ENCODE data around the gene KLHL1.

The KLHL1 gene

DNA sequence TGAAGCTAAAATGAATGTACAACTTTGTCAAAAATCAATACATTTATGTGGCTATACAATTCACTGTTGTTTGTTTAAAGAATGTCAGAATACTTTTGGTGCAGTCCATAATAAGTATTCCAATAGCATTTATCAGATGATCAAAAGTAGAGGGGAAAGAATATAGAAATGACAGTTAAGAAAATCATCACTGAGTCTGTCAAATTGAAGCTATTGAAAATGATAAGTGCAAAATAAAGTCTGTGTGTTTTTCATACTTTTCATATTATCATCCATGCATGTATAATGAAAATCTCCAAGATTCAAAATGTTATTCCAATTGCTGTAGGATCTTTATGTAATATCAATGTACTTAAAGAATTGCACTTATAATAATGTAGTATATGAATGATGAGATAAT is 93.9 kb downstream of the KLHL1 start:
- no peak for DNase-seq

DNA sequence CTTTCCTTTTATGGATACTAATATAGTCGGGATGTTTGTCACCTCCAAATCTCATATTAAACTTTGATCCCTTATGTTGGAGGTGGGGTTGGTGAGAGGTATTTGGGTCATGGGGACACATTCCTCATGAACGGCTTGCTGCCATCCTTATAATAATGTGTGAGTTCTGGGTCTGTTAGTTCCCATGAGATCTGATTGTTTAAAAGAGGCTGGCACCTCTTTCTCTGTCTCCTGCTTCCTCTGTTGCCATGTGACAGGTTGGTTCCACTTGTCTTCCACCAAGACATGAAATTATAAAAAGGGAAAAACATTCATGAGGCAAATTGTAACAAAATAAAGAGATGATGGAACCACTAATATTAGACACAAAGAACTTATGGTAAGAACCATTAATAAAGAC is 108.4 kb downstream of the KLHL1 start:
- DNase-seq = no peak

DNA sequence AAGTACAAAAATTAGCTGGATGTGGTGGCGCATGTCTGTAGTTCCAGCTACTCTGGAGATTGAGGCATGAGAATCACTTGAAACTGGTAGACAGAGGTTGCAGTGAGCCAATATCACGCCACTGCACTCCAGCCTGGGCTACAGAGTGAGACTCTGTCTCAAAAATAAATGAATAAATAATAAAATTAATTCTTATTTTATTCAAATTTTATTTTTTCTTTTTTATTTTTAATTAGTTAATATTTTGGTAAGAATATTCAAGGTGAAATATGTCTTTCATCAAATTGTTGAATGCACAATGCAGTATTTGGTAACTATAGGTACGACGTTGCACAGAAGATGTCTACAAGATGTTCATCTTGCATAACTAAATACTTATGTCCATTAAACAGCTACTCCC is 111.2 kb downstream of the KLHL1 start:
- DNase-seq = no peak

DNA sequence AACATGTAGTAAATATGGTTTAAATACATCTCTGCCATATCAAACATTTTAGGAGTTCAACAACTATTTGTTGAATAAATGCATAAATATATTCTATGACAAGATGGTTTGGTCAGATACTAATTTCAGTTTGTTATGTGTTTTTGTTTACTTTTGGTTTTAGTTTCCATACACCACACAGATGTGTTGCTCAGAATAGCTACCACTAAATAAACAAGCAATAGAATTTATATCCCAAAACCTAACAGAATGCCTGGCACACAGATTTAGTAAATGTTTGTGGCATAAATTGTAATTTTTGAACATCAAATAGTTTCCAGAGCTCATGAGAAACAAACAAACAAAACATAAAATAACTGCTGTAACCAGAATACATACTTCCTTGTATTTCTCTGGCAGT is 127.5 kb downstream of the KLHL1 start:
- no peak for DNase-seq

DNA sequence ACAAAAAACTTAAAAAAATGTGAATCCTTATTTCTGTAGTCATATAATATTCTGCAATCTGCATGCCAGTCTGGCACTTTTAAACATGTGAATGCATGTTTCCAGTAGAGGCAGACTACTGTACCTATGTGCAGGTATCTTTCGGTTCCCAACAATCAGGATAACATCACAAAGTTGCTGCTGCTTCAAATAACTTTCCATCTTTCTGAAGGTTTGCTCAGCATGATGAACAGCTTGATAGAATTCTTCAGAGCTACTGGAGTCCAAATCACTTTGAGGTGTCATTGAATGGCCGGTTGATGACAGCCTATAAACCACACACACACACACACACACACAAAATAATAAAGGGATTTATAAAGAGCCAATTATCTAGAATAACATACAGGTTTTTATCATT is 132.8 kb downstream of the KLHL1 start:
- DNase-seq = no peak

DNA sequence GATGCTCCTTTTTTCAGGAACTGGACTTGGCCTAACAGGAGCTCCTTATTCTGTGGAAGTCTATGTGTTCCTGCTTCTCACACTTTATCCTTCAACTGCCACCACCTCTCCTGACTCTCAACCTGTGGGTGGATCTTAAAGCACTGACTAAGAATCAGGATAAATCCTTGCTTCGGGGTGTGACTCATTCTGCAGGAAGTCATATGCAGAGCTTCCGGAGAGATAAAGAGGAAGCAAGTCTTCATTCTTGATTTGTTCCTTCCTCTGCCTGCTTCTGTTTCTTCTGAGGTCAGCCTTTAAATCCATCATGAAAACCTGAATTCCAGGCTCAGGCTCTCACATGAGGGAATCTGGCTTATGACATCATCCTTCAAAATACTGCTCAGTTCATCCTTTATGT is 137.7 kb downstream of the KLHL1 start:
- DNase-seq = no peak

DNA sequence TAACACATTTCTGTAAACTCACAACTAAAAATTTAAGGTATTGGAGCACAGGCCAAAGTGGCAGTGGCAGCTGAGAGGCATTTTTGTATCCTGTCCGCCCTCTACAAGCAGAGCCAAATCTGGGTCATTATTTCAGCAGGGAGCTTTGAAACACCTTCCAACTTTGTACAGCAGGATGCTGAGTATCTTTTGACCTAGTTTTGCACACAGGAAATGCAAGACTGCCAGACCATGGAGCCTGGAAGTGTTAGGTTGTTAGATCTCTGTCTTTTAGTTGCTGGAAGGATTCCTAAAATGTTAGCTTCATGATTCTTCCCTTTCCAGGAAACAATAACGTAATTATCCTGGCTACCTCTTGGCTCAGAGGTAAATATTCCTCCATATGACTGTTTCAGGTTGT is 149.2 kb downstream of the KLHL1 start:
- DNase-seq = no peak

DNA sequence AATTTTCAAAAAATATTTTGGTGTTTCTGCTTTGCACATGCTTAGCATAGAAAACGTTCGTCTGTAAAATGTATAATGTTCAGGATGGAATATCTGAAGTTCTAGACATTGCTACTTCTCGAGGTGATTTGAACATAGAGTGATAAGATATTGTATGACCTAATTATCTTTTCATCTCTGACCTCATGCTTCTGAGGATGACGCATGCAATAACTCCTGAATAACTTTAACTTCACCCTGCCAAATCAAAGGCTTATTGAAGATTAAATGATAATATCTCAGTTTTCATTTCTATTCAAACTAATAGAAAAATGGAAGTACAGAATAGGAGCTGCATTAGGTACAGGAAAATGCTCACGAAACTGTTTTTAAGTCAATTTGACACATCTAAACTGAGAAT is 151.4 kb downstream of the KLHL1 start:
- no peak for DNase-seq

DNA sequence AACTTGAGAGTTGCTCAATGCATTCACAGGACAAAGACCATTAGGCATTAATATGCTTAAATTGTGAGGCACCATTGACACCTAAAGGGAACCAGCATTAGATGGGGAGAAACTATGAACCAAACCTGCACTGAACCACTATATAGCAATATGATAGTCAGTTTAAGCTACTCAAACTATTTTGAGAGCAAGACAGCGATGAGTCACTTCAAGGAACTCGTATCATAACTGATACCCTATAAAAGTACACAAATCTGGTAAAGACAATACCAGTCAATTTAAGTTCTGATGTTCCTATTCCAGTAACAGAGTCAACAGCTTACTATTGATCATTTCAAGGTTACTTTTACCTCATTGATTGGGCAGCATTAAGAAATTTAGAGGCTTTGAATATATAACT is 151.9 kb downstream of the KLHL1 start:
- DNase-seq = no peak

DNA sequence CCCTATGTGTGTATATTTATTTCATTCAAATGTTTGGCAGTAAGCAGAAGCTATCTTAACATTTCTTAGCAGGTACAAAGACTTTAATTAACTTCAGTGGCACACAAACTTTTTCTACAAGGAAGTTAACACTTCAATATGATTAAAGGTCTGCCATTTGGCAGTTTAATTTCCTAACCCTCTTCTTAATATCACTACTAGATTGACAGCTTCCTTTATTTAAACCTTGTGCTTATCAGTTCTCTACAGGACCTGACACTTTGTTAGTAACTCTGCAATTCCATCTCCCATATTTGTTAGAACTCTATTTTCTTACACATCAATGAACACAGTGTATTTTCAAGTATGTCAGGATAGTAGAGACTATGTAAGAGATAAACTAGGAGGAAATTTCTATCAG is 153.0 kb downstream of the KLHL1 start:
- DNase-seq = no peak

DNA sequence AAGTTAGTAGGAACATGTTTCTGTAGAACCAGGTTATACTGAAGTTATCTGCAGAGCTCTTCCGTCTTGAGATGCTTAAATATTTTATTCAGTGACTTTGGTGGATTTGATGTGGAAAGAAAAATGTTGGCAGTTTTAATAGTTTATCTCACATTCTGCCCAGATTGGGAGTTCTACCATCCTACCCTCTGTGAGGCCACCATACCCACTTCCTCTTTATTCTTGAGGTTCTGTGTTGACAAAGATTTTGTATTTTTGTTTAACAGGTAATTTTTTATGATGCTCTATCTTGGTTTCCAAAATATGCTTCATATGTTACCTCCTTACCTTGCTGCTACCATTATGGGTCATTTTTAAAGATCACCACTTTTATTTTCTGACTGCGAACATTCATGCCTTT is 156.8 kb downstream of the KLHL1 start:
- DNase-seq = no peak

DNA sequence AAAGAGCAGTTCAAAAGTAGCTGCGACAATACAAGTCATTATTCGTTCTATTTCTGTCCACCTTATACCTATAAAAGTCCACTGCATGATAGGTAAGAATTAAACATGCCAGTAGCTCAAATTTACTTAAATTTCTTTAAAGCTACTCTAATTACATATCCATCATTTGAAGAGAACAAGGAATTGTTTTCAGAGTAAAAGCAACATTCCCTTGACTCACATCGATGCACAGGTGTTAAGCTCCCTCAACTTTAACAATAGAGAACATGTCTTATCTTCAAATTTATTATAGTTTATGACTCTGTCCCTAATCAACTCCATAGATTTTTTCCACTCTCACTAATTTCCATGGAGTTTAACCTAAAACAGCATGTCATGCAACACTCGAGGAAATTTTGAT is 158.1 kb downstream of the KLHL1 start:
- DNase-seq = no peak

DNA sequence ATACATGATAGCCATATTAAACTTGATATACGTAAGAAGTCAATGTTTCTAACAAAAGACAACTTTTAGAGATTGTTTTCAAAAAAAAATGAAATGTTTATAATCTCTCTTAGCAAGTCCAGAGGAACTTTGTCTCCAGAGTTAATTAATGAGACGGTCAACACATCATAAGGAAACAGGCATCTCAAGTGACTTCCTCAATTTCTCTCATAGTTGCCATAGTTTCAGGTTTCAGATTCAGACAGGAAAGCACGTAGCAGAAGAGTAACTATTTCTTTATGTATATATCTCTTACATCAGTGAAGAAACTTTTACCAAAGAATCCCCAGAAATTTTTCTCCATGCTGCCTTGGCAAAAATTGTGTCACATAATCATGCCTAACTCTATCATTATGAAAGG is 160.2 kb downstream of the KLHL1 start:
- no peak for DNase-seq

DNA sequence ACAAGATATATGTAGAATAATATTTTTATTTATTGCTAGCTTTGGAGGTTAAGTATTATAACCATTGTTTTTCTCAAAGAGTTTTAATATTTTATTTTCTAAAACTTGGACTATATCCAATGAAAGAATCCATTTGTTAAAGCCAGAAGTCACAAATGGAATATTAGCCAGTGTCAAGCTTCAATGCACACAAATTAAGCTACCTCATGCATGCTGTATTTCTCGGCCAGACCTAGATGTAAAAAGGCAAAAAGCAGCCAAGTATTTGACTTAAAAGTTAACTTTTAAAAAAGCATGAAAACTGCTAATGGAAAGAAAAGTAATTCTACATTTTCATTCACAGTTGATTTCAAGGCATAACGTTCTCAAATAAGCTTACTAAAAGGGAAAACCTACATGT is 160.7 kb downstream of the KLHL1 start:
- no peak for DNase-seq

DNA sequence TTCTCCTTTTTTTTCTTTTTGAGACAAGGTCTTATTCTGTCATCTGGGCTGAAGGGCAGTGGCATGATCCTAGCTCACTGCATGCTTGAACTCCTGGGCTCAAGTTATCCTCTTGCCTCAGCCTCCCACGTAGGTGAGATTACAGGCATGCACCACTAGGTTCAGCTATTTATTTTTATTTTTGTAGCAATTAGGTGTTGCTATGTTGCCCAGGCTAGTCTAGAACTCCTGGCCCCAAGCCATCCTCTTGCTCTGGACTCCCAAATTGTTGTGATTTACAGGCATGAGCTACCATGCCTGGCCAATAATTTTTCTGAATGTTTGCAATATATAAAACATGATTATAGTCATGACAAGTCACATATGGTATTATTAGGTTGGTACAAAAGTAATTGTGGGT is 161.7 kb downstream of the KLHL1 start:
- DNase-seq = no peak

DNA sequence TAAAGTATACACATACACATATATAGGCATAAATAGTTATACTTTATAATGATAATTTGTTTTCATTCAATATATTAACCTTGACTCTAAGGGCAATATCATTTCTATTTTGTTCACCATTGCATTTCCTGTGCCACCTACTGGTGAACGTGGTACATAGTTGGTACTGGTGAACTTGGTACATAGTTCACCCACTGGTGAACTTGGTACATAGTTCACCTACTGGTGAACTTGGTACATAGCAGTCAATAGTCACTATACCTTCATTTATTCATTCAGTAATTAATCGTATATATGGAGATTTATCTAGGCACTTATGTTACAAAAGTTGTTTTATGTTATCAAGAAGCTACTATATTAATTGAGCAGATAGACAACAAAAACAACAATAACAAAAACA is 173.2 kb downstream of the KLHL1 start:
- peak; percentile 4 to 23 for DNase-seq

DNA sequence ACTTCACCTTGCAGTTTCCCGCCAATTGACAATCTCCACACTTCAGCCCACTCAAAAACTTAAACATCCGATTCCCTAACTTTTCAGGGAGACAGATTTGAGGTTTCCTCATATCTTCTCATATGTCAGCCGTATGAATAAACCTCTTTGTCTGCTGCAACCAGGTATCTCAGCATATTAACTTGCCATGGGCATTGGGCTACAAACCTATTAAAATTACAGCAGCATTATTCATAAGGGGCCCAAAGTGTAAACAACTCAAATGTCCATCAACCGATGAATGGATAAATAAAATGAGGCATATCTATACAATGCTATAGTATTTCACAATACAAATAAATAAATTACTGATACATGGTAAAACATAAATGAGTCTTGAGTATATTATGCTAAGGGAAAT is 180.0 kb downstream of the KLHL1 start:
- DNase-seq = no peak

DNA sequence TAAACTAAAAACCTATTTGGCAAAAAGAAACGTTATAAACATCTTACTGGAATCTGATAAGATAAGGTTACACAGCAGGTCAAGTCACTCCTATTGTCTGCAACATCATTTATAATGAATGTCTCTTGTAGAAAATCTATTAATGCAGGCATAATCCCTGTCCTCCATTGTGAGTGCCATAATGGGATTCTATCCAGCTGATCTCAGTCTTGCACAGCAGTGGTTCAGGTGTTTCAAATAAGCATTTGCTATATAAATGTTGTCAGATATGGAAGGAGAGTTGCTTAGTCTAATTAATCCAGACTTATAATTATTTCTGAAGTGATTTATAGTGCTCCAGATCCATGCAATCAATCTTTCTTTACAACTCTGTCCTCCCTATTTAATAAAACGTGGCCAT is 187.1 kb downstream of the KLHL1 start:
- no peak for DNase-seq

DNA sequence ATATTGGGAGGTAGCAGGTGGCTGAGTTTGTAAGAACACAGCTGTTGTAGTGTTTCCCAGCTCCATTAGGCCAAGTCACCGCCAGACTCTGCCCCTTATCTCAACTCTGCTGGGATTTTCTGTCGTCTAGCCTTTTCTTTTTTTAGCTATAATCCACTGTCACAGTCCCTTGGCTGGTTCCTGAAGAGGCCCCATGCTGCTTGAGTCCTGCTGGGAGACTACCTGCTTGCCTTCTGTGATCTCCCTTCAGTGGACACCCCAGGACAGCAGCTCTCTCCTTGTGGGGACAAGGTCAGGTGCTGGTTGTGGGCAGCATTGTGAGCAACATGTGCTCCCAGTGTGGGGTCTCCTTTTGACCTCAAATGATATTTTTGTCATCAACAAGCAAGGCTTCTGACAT is 195.6 kb downstream of the KLHL1 start:
- no peak for DNase-seq

DNA sequence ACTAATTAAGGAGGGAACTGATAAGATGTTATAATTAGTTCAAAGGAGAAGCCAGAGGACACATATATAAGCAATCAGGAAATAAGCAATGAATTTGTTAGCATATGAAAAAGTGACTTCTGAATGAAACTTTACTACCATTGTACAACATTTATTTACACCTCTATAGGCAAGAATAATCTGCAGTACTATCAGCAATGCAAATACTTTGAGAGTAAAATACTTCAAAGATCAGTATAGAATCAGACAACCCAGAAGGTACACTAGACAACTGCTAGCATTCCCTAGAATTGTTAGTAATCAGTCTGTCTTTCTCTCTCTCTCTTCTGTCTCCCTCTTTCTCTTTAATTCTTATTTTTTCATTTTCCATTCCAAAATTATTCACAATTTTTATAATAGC is 197.5 kb downstream of the KLHL1 start:
- DNase-seq = no peak

DNA sequence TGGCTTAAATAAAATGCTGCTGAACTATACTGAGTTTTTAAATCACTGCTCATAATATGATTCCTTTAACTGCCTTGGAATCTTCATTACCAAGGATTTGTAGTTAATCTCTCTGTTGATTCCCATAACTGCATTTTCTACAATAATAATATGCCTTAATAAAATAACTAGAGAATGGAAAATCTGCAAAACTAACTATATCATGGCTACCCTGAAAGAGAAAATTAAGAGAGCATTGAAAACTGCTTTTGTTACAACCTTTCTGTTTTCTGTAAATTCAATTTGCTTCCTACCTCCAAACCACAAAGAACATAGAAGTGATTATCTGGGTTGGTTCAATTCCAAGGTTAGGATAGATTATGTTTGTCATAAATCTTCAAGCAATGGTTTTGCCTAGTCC is 203.5 kb downstream of the KLHL1 start:
- no peak for DNase-seq

DNA sequence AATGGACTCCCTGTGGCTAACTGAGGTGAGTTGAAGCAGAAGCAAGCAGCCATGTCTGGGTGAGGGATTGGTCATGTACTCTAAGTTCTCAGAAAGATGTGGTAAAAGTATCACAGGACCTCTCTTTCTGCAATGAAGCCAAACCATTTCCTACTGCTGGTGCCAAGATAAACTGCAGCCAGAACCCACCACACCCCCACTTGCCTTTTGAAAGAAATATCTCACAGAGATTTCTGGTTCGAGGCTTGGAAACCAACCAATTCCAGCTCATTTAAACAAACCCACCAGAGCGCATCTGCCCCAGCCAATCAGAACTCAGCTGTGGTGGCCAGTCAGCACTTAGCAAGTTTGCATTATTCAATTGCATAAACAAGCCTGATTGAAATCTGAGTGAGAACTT is 205.2 kb downstream of the KLHL1 start:
- DNase-seq = no peak

DNA sequence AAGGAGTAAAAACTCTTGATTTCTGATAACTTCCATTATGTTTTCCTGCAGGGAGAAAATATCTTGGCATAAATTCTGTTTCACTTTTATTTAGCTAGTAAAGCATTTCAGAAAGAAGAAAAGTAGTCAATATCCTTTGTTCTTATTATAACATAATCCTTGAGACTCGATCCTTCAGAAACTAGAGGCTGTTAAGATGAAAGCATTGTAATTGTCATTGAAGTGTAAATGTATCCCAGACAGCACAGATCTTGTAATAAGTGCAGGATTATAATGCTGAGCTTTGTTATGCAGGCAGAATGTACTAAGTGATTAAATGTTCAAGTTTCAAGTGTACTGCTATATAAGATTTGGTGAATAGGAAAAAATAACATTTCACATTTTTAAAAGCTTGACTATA is 225.8 kb downstream of the KLHL1 start:
- no peak for DNase-seq

DNA sequence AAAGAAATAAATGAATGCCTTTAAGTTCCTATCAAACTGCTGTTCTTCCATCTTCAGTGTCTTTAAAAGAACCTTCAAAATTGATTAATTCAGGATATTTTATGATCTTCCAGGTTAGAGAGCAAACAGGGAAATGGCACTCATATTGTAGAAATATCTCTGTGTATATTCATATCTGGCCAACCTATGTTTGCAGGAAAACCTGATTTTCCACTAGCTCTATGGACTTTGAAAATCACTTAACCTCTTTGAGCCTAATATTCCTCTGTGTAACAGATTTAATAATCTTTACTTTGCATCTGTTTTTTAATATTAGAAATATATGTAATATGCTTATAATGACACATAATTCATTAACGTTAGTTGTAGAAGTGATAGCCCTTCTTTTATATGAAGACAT is 228.3 kb downstream of the KLHL1 start:
- no peak for DNase-seq

DNA sequence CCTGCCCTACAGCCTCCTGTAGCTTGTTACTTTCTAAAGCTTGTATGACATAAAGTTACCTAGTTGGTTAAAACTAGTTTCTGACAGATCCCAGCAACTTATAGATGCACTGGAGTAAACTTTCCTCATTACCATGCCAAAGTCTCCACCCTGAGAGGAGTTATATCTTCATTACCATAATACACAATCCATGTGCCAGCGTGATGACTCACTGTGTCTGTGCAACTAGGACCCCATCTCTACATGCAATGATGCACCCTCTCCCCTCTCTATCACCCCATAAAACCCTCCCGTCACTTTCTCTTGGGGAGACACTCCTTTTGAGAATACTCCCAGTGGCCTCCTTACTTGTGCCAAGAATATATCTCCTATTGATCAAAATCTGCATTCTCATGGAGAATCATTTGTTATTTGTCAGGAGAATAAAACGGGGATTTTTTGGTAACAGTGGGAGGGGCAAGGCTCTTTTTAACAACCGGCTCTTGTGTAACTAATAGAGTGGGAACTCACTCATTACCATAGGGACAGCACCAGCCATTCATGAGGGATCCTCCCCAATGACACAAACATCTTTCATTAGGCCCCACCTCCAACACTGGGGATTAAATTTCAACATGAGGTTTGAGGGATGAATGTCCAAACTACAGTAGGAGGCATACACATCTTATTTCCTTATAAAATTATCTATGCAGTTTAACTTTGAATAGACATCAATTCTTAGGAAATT is 235.8 kb downstream of the KLHL1 start:
- DNase-seq = no peak

DNA sequence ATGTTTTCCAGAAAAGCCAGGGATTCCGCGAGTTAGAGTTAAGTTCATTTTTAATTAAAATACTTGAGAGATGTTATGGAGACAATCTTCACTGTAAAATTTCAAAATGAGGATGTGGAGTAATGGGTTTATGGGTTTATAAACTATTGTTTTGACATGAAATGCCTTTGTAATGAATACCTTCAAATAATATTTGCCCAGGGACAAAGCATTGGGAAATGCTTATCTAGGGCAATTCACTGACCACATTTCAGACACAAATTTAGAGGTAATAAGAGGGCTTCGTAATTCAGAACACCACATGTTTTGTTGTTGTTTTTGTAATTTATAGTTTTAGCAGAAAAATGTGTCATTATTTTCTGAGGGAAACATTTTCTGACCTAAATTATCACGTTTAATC is 241.7 kb downstream of the KLHL1 start:
- DNase-seq = no peak
